Omental fat pad (tissue), 4 donors: ENCODE measurements around the gene DDX47. TPM values are rescaled to one million over a fixed set of nuclear protein-coding genes. Genes with fewer than 3 reads are reported as not detected.

Source experiments
- ATAC-seq: fragments of 150-250 bp; one replicate; pipeline ENCODE4 v1.9.1; 2016; ENCODE audit warnings: mild to moderate bottlenecking, moderate library complexity; ENCODE audit not compliant: low FRiP score
- DNase-seq: peaks from one replicate; pipeline ENCODE4 v3.0.0-alpha.2; 2019; ENCODE audit warnings: low spot score
- total RNA-seq, 4 donors: library from RNA; depleted of rRNA; stranded (reverse); fragments of >200 nt; gene quantifications; one replicate each; pipeline ENCODE4 v1.1.0, GENCODE V29; 2016
- TF ChIP-seq, protein P1 (sequence below), 3 donors: fragments of 450-650 bp; IDR thresholded peaks; one replicate each; pipeline ENCODE4 v1.5.1; 2016 to 2017; ENCODE audit warnings: antibody characterized with exemption in 3 of 3, mild to moderate bottlenecking in 3 of 3, moderate library complexity in 2 of 3

The DDX47 gene
- total RNA-seq, 4 donors from 2014 or later, result 37.4 to 82.0 (median 51.1) TPM

DNA sequence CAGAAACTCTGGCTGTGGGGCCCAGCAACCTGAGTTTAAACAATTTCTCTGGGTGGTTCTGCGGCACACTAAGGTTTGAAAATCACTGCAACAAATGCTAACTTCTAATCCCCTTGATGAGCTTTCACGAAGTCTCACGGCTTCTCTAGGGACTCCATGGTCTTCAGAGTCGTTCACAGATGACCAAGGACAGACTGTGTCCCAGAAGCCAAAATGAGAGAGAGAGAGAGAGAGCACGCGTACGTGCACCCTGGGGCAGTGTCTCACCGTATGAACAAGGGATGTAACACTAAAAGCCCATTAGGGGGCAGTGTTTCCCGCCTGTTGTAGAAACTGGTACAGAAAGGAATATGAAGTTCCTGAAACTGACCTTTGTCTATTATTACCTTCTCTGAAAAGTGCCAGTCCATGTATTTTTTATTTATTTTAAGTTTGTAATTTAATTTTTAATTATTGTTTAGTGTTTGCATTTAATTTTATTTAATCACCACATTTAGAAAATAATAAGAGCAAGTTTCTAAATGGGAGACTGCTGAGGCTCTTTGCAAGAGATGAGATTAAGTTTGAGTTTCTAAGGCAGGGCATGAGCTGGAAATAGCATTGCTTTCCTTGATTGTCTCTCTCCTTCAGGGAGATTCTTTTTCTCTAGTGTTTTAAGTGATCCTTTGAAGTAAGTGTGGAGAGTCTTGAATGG, 24.3 kb upstream of the DDX47 start:
- DNase-seq, result no peak
- ATAC-seq, result peak; percentile 23
- TF ChIP-seq, protein P1, sequence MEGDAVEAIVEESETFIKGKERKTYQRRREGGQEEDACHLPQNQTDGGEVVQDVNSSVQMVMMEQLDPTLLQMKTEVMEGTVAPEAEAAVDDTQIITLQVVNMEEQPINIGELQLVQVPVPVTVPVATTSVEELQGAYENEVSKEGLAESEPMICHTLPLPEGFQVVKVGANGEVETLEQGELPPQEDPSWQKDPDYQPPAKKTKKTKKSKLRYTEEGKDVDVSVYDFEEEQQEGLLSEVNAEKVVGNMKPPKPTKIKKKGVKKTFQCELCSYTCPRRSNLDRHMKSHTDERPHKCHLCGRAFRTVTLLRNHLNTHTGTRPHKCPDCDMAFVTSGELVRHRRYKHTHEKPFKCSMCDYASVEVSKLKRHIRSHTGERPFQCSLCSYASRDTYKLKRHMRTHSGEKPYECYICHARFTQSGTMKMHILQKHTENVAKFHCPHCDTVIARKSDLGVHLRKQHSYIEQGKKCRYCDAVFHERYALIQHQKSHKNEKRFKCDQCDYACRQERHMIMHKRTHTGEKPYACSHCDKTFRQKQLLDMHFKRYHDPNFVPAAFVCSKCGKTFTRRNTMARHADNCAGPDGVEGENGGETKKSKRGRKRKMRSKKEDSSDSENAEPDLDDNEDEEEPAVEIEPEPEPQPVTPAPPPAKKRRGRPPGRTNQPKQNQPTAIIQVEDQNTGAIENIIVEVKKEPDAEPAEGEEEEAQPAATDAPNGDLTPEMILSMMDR (IDR thresholded peaks at IDR 0.05), result no peak

DNA sequence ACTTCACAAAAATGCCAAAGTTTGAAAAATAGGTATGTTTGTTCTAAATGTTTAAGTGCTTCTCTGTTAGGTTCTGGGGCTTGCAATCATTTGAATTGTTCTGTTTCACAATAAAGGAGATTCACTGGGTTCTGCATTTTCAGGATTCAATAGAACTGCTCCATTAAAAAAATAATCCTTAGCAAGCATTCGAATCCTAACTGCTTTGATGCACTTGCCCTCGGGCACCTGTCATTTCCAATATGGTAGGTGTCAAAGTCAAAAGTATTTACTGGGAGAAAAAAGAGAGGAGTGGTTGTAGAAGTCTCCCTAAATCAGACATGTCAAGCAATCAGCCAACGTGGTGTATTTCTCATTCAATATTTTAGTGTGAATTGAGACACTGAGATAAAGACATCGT, 22.2 kb upstream of the DDX47 start:
- TF ChIP-seq, protein P1 (IDR thresholded peaks at IDR 0.05), result no peak
- ATAC-seq, result no peak
- DNase-seq, result no peak

DNA sequence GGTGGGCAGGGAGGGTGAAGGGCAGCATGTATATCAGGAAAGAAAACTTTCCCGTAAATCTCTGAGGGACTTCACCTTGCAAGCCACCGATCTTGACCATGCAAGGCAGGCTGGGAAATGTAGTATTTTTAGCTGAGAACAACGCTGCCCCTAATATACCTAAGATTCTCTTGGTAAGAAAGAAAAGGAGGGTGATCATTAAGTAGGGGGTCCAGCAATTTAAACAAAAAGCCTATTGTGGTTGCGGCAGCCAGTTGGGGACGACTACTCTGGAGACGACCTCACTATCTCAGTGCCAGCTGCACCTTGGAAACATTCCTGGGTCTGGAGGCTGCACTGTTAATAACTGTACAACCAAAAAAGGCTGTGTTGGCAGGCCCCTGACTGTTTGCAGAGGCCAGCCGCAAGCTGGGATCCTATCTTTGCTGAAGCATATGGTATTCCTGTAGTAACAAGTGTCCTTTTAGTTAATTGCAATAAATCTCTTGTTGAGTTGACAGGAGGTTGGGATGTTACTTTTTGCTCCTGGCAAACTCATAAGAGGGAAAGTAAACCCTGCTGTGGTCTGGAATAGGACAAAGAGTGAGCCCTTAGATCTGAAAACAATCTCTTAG, 21.3 kb upstream of the DDX47 start:
- no peak for ATAC-seq

DNA sequence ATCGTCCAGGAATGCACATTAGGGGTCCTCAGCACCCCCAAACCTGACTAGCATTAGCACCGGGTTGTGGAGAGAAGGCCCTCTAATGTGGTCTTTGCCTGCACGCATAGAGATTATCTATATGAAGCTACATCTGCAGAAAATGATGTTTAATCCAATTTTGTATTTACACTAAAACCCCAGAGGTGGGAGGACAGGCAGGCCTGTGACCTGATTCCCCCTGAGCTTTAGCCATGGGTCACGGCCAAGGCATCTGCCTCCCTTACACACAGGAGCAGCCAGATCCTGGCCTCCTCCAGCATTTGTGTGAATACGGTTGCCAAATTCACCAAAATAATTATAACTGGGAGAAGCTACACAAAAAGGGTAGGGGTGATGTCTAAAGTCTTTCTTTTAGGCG, 20.7 kb upstream of the DDX47 start:
- ATAC-seq (no peak), DNase-seq (no peak)
- TF ChIP-seq, protein P1 (IDR thresholded peaks at IDR 0.05), result no peak

More for the DNA sequence above, 21.3 kb upstream of the DDX47 start:
- no peak for DNase-seq
- TF ChIP-seq, protein P1 (IDR thresholded peaks at IDR 0.05), result no peak

DNA sequence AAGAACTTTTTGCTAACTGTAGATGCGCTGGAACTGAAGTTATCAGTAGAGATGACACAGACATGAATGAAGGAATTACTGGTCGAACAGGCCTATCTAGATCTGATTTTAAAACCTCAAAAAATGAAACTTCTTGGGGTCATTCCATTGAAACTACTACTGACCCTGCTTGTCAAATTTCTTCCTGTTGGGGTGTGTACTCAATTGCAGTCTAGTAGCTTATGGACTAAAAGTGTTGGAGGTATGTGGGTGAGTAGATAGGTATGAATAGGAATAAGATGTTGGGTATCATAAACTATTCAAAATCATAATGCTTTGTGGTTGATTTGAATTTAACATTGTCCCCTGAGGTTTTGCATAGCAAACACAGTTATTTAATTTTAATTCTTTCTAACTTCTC, 18.5 kb upstream of the DDX47 start:
- no peak for ATAC-seq
- DNase-seq, result no peak
- TF ChIP-seq, protein P1 (IDR thresholded peaks at IDR 0.05), result no peak

DNA sequence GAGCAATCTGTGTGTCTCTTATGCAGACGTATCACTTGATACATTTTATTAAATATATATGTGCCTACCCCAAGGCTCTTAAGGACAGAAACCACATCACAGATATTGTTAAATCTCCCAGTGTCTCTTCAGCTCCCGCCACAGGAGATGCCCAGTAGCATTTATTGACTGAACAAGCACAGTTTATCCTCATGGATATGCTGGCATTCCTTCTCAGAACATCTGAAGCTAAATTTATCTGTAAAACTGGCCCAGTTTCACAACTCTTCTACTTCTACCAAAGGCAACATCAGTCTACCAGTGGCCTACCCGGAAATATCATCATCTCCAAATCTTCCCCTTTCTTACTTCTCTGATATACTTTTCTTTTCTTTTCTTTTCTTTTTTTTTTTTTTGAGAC, 17.0 kb upstream of the DDX47 start:
- TF ChIP-seq, protein P1 (IDR thresholded peaks at IDR 0.05), result no peak
- ATAC-seq (no peak), DNase-seq (no peak)
